Keratinocyte (primary cell): ENCODE data around the gene KRTAP3-1. TPM values are rescaled to one million over a fixed set of nuclear protein-coding genes. Genes with fewer than 3 reads are reported as not detected.

Experiments used
- DNase-seq: peaks from one replicate; pipeline ENCODE4 v3.0.0-alpha.2; 2011; ENCODE audit warnings: low read depth, missing footprints, low spot score
- FAIRE-seq: peaks from 2 replicates; lab custom pipeline; 2011; peaks lifted over from hg19 to GRCh38; lab: Jason Lieb, UNC
- H2AFZ ChIP-seq: 2 replicates; pipeline ENCODE4 v1.6.0; 2012; ENCODE audit warnings: low read length, control low read depth, inconsistent platforms; ENCODE audit not compliant: control insufficient read depth
- H3K27ac ChIP-seq: 2 replicates; pipeline ENCODE4 v1.5.1; 2011; ENCODE audit warnings: low read length; ENCODE audit not compliant: control insufficient read depth, insufficient read depth
- H3K27me3 ChIP-seq: 3 replicates; pipeline ENCODE4 v1.6.0; 2011; ENCODE audit warnings: low read length; ENCODE audit not compliant: control insufficient read depth, insufficient read depth; ENCODE audit errors: extremely low read depth
- H3K36me3 ChIP-seq, 2 experiments: 2 replicates in 1 of 2; 3 replicates in 1 of 2; pipeline ENCODE4 v1.5.1; 2011; ENCODE audit warnings: low read length in 2 of 2, mild to moderate bottlenecking in 1 of 2; ENCODE audit not compliant: control insufficient read depth in 2 of 2, insufficient read depth in 2 of 2; ENCODE audit errors: extremely low read depth in 1 of 2
- H3K4me1 ChIP-seq: 3 replicates; pipeline ENCODE4 v1.5.1; 2011; ENCODE audit warnings: low read length; ENCODE audit not compliant: control insufficient read depth, insufficient read depth; ENCODE audit errors: extremely low read depth
- H3K4me2 ChIP-seq: 3 replicates; pipeline ENCODE4 v1.6.0; 2011; ENCODE audit warnings: low read depth, low read length; ENCODE audit not compliant: control insufficient read depth, insufficient read depth; ENCODE audit errors: extremely low read depth
- H3K4me3 ChIP-seq, 3 experiments: fragments of 200-600 bp in 1 of 3; sonication (generic) in 1 of 3; 2 replicates in 2 of 3; 3 replicates in 1 of 3; pipeline ENCODE4 v1.5.1; 2011 to 2016; ENCODE audit warnings: low read length in 3 of 3, mild to moderate bottlenecking in 3 of 3, control low read depth in 2 of 3, inconsistent platforms in 1 of 3, low read depth in 1 of 3, mixed read lengths in 1 of 3, mixed run types in 1 of 3, moderate library complexity in 1 of 3; ENCODE audit not compliant: control insufficient read depth in 2 of 3, insufficient read depth in 2 of 3; ENCODE audit errors: extremely low read depth in 1 of 3
- H3K79me2 ChIP-seq: 2 replicates; pipeline ENCODE4 v1.6.0; 2012; ENCODE audit warnings: low read length; ENCODE audit not compliant: control insufficient read depth, insufficient read depth
- H3K9ac ChIP-seq: 3 replicates; pipeline ENCODE4 v1.6.0; 2011; ENCODE audit warnings: low read length; ENCODE audit not compliant: control insufficient read depth, insufficient read depth; ENCODE audit errors: extremely low read depth
- H3K9me1 ChIP-seq: 3 replicates; pipeline ENCODE4 v1.6.0; 2011; ENCODE audit warnings: low read length; ENCODE audit not compliant: control insufficient read depth, insufficient read depth; ENCODE audit errors: extremely low read depth
- H3K9me3 ChIP-seq: 2 replicates; pipeline ENCODE4 v1.5.1; 2012; ENCODE audit warnings: low read depth, low read length; ENCODE audit not compliant: control insufficient read depth
- H4K20me1 ChIP-seq: 3 replicates; pipeline ENCODE4 v1.6.0; 2011; ENCODE audit warnings: low read length; ENCODE audit not compliant: control insufficient read depth, insufficient read depth; ENCODE audit errors: extremely low read depth
- CTCF ChIP-seq, 3 experiments: IDR thresholded peaks in 1 of 3; conservative IDR thresholded peaks in 1 of 3; optimal IDR thresholded peaks in 1 of 3; 2 replicates in 2 of 3; 3 replicates in 1 of 3; pipeline versions ENCODE3 to v1.5.1; 2011; ENCODE audit warnings: low read length in 3 of 3, mild to moderate bottlenecking in 3 of 3, moderate library complexity in 2 of 3, control low read depth in 1 of 3, inconsistent platforms in 1 of 3; ENCODE audit not compliant: insufficient read depth in 2 of 3; ENCODE audit errors: extremely low read depth in 1 of 3
- EZH2 ChIP-seq: IDR thresholded peaks from one replicate; pipeline ENCODE4 v1.6.1; 2012; ENCODE audit warnings: inconsistent platforms, mild to moderate bottlenecking, low read length, moderate library complexity
- dilution Hi-C: fragments of 300-500 bp; cut with MboI; formaldehyde crosslinking; loops from one replicate; pipeline ENCODE4 v1.7.0; 2020; ENCODE audit warnings: low sequenced_read_pairs; ENCODE audit not compliant: extremely low pct_ligation_motif_present
- polyA plus RNA-seq, 5 experiments: library from polyadenylated mRNA; depleted of rRNA in 3 of 5; stranded (reverse) in 3 of 5; stranded (forward) in 1 of 5; unstranded in 1 of 5; fragments of >200 nt; gene quantifications; 1 replicate in 1 of 5; 2 replicates in 3 of 5; 3 replicates in 1 of 5; pipeline versions ENCODE4 v1.2.1 to v1.2.3, GENCODE V29; 2011 to 2012; ENCODE audit warnings: missing spikeins in 2 of 5, low read depth in 1 of 5, low replicate concordance in 1 of 5

The KRTAP3-1 gene
- polyA plus RNA-seq, 1 donor (not counting 4 experiments of a cell fraction or from before 2014, with no cell fraction given): not detected

GRCh38 chr17:41029633-41030245 lies 20.8 kb upstream of the KRTAP3-1 start, which contains the start of gene KRTAP1-4:
TSS of gene KRTAP1-4 (minus strand) at chr17:41030195. CDS start at chr17:41030078, 117 bp downstream.
- Histone ChIP-seq H3K4me1 (peaks cover 7% of the 10 kb centered on the region), H3K9me1 (no peaks in the 10 kb centered on the region), H3K9ac (no peak within 1 kb of the TSS), H2AFZ (no peak within 1 kb of the TSS), H4K20me1 (no peaks in the 10 kb centered on the region), H3K27me3 (no peaks in the 10 kb centered on the region), H3K9me3 (no peaks in the 10 kb centered on the region), H3K4me2 (no peak within 1 kb of the TSS), H3K36me3 (no peaks in the 10 kb centered on the region), H3K4me3 (no peak within 1 kb of the TSS), H3K27ac (no peak within 1 kb of the TSS), H3K79me2 (no peaks in the 10 kb centered on the region)
- FAIRE-seq (no peak), DNase-seq (no peak)
- dilution Hi-C loops: no loop called here
- TF ChIP-seq EZH2: no peak
- no peak for TF ChIP-seq CTCF (optimal IDR thresholded peaks at IDR 0.05 in 1 of 3, IDR thresholded peaks at IDR 0.05 in 1 of 3, conservative IDR thresholded peaks at IDR 0.05 in 1 of 3; ENCODE audit: extremely low read depth in 1 of 3, insufficient read depth in 2 of 3, low read length in 3 of 3)

GRCh38 chr17:41026715-41027471 lies 18.0 kb upstream of the KRTAP3-1 start, which contains the start of gene KRTAP1-5:
TSS of gene KRTAP1-5 (minus strand) at chr17:41027208. CDS start at chr17:41027155, 53 bp downstream.
- FAIRE-seq (peak; percentile 70), DNase-seq (no peak)
- Histone ChIP-seq H3K27me3 (no peaks in the 10 kb centered on the region), H3K9me3 (no peaks in the 10 kb centered on the region), H3K4me1 (peaks cover 7% of the 10 kb centered on the region), H3K9ac (no peak within 1 kb of the TSS), H3K79me2 (no peaks in the 10 kb centered on the region), H3K27ac (no peak within 1 kb of the TSS), H2AFZ (peak within 1 kb of the TSS; percentile 40), H3K36me3 (no peaks in the 10 kb centered on the region), H3K4me3 (no peak within 1 kb of the TSS), H3K4me2 (peak within 1 kb of the TSS; percentile 48), H3K9me1 (no peaks in the 10 kb centered on the region), H4K20me1 (no peaks in the 10 kb centered on the region)
- TF ChIP-seq CTCF (optimal IDR thresholded peaks at IDR 0.05 in 1 of 3, IDR thresholded peaks at IDR 0.05 in 1 of 3, conservative IDR thresholded peaks at IDR 0.05 in 1 of 3; ENCODE audit: extremely low read depth in 1 of 3, insufficient read depth in 2 of 3, low read length in 3 of 3) (no peak), EZH2 (no peak)
- dilution Hi-C loops: no loop called here
